Bronchial epithelial cell (primary cell): ENCODE measurements around the gene ST3GAL4. TPM values are rescaled to one million over a fixed set of nuclear protein-coding genes. Genes with fewer than 3 reads are reported as not detected.

Experiments used
- DNase-seq: peaks from one replicate; pipeline ENCODE4 v3.0.0-alpha.2; 2010; ENCODE audit warnings: low read depth
- FAIRE-seq: peaks from 2 replicates; lab custom pipeline; 2011; peaks lifted over from hg19 to GRCh38; lab: Jason Lieb, UNC
- H3K27me3 ChIP-seq: 2 replicates; pipeline ENCODE4 v1.5.1; 2011; ENCODE audit warnings: low read length; ENCODE audit not compliant: control insufficient read depth, insufficient read depth
- H3K36me3 ChIP-seq: 2 replicates; pipeline ENCODE4 v1.5.1; 2011; ENCODE audit warnings: low read length; ENCODE audit not compliant: control insufficient read depth, insufficient read depth
- H3K4me3 ChIP-seq: 2 replicates; pipeline ENCODE4 v1.5.1; 2011; ENCODE audit warnings: mild to moderate bottlenecking, low read depth, low read length, control low read depth
- CTCF ChIP-seq: IDR thresholded peaks from 2 replicates; pipeline ENCODE4 v1.5.1; 2011; ENCODE audit warnings: mild to moderate bottlenecking, moderate library complexity, low read length, control low read depth, inconsistent platforms; ENCODE audit not compliant: insufficient read depth, severe bottlenecking
- total RNA-seq: library from RNA; depleted of rRNA; stranded (reverse); fragments of >200 nt; gene quantifications from 2 replicates; pipeline ENCODE4 v1.2.1, GENCODE V29; 2014

ST3GAL4 gene
- total RNA-seq, 1 donor from 2014 or later, result 12.4 TPM

GRCh38 chr11:126422446-126422845, 67.0 kb downstream of the ST3GAL4 start:
- TF ChIP-seq CTCF, result no peak
- H3K27me3 ChIP-seq, result no peaks in the 10 kb centered on the region
- no peak overlapping the region for H3K4me3 ChIP-seq
- DNase-seq (no peak), FAIRE-seq (no peak)
- H3K36me3 ChIP-seq, result no peaks in the 10 kb centered on the region

- FAIRE-seq, result no peak
- no peak overlapping the region for H3K4me3 ChIP-seq
- TF ChIP-seq CTCF, result no peak
These were observed 67.7 kb downstream of the ST3GAL4 start for GRCh38 chr11:126423154-126423553.

GRCh38 chr11:126423743-126424142, 68.3 kb downstream of the ST3GAL4 start:
- TF ChIP-seq CTCF, result no peak
- no peak for DNase-seq
- H3K4me3 ChIP-seq, result no peak overlapping the region
- no peaks in the 10 kb centered on the region for H3K36me3 ChIP-seq
- H3K27me3 ChIP-seq, result no peaks in the 10 kb centered on the region
- FAIRE-seq, result no peak

More at GRCh38 chr11:126423154-126423553, 67.7 kb downstream of the ST3GAL4 start:
- no peak for DNase-seq
- no peaks in the 10 kb centered on the region for H3K36me3 ChIP-seq
- no peaks in the 10 kb centered on the region for H3K27me3 ChIP-seq

- TF ChIP-seq CTCF, result no peak
- DNase-seq (no peak), FAIRE-seq (no peak)
- H3K27me3 ChIP-seq, result no peaks in the 10 kb centered on the region
- H3K36me3 ChIP-seq, result no peaks in the 10 kb centered on the region
- no peak overlapping the region for H3K4me3 ChIP-seq
These were observed 69.1 kb downstream of the ST3GAL4 start for GRCh38 chr11:126424471-126425039.

- DNase-seq (no peak), FAIRE-seq (peak; percentile 60)
- Histone ChIP-seq H3K4me3 (no peak overlapping the region), H3K27me3 (no peaks in the 10 kb centered on the region), H3K36me3 (no peaks in the 10 kb centered on the region)
- TF ChIP-seq CTCF, result no peak
These were observed 70.6 kb downstream of the ST3GAL4 start for GRCh38 chr11:126426106-126426505.
